Measurements from ENCODE around the gene KRT75. TPM values are rescaled to one million over a fixed set of nuclear protein-coding genes. Genes with fewer than 3 reads are reported as not detected.

Gene KRT75
- total RNA-seq, 1 experiment from 2014 or later = not detected

GRCh38 chr12:52402377-52402776 is 31.8 kb downstream of the KRT75 start:
- Histone ChIP-seq H3K36me3 (ENCODE audit: control insufficient read depth in 1 of 2, insufficient read depth in 2 of 2, low read length in 2 of 2) (no peaks in the 10 kb centered on the region), H3K9ac (ENCODE audit: low read length) (no peak overlapping the region), H3K4me2 (ENCODE audit: low read length) (no peak overlapping the region), H3K27me3 (ENCODE audit: insufficient read depth, low read length) (no peaks in the 10 kb centered on the region), H3K4me1 (ENCODE audit: control insufficient read depth in 1 of 2, insufficient read depth in 2 of 2, low read length in 2 of 2) (no peaks in the 10 kb centered on the region), H3K9me3 (ENCODE audit: control insufficient read depth in 1 of 2, insufficient read depth in 1 of 2, low read depth in 1 of 2, low read length in 2 of 2) (no peaks in the 10 kb centered on the region), H4K20me1 (ENCODE audit: insufficient read depth) (no peaks in the 10 kb centered on the region), H3K27ac (ENCODE audit: low read depth, low read length) (no peak overlapping the region), H3K9me2 (ENCODE audit: insufficient read depth) (no peaks in the 10 kb centered on the region), H3K79me2 (ENCODE audit: insufficient read depth, low read length) (no peaks in the 10 kb centered on the region), H2AFZ (ENCODE audit: low read depth, low read length, poor library complexity, severe bottlenecking) (no peak overlapping the region), H3K4me3 (replicated peaks in 1 of 2; ENCODE audit: low read depth in 1 of 2, low read length in 2 of 2) (no peak overlapping the region)
- DNase-seq (ENCODE audit: low read depth, low spot score) (no peak), ATAC-seq (no peak)
- BruUV-seq (replicated peaks) = no TSS peak
- TF ChIP-seq POLR2AphosphoS5 (IDR thresholded peaks at IDR 0.05; ENCODE audit: low read depth, low read length) = no peak
- no peak for TF ChIP-seq FOSL1 (IDR thresholded peaks at IDR 0.05; ENCODE audit: low read depth)
- TF ChIP-seq SRF (IDR thresholded peaks at IDR 0.05; ENCODE audit: low read depth) = no peak
- no peak for TF ChIP-seq TCF7L2 (IDR thresholded peaks at IDR 0.05; ENCODE audit: borderline replicate concordance, extremely low read depth, insufficient read depth, insufficient read length)
- TF ChIP-seq EZH2phosphoT487 (IDR thresholded peaks at IDR 0.05; ENCODE audit: borderline replicate concordance) = no peak
- no peak for TF ChIP-seq ZBTB33 (IDR thresholded peaks at IDR 0.05; ENCODE audit: extremely low read depth, insufficient replicate concordance, low read length)
- no peak for TF ChIP-seq JUND (IDR thresholded peaks at IDR 0.05)
- TF ChIP-seq ZNF274 (IDR thresholded peaks at IDR 0.05; ENCODE audit: low read depth, low read length) = no peak
- TF ChIP-seq SP1 (IDR thresholded peaks at IDR 0.05; ENCODE audit: low read depth) = no peak
- intact Hi-C loops (cut with micrococcal nuclease) = no loop called here
- POLR2A ChIA-PET = no interaction called here
- RAD21 ChIA-PET (ENCODE audit: low non-redundant PET in 1 of 2, low total read pairs in 2 of 2, uncharacterized antibody in 2 of 2, unreplicated experiment in 2 of 2) = no interaction called here
- CTCF ChIA-PET = interaction anchor here (1.3 kb wide), 1 partner anchor 11 kb away, joined by 3 read pairs; no protein-coding TSS in a partner anchor
